PFSK-1 (cell line): ENCODE results near the gene WSCD2.

Experiments used
- FOXP2 ChIP-seq: optimal IDR thresholded peaks from 2 replicates; pipeline ENCODE3; 2011; ENCODE audit warnings: borderline replicate concordance, control low read depth, inconsistent platforms; ENCODE audit not compliant: insufficient read depth; ENCODE audit errors: extremely low read length, extremely low read depth
- POLR2AphosphoS5 ChIP-seq: IDR thresholded peaks from 2 replicates; pipeline ENCODE4 v1.6.1; 2012; ENCODE audit warnings: low read depth, mild to moderate bottlenecking, control low read depth, low read length, moderate library complexity
- SIN3A ChIP-seq: IDR thresholded peaks from 2 replicates; pipeline ENCODE4 v1.6.1; 2012; ENCODE audit warnings: mild to moderate bottlenecking, low read length, moderate library complexity, borderline replicate concordance; ENCODE audit not compliant: insufficient read depth
- TAF1 ChIP-seq: IDR thresholded peaks from 2 replicates; pipeline ENCODE4 v1.6.1; 2012; ENCODE audit warnings: low read length, control low read depth, borderline replicate concordance; ENCODE audit not compliant: insufficient read depth
- TF ChIP-seq, protein P1 (sequence below), 2 experiments: IDR thresholded peaks; 2 replicates each; pipeline versions ENCODE4 v1.6.1 to v1.8.0; 2011 to 2012; ENCODE audit warnings: low read depth in 2 of 2, low read length in 2 of 2, control low read depth in 1 of 2, inconsistent platforms in 1 of 2, mild to moderate bottlenecking in 1 of 2, moderate library complexity in 1 of 2; ENCODE audit not compliant: insufficient read depth in 1 of 2

Gene WSCD2

DNA sequence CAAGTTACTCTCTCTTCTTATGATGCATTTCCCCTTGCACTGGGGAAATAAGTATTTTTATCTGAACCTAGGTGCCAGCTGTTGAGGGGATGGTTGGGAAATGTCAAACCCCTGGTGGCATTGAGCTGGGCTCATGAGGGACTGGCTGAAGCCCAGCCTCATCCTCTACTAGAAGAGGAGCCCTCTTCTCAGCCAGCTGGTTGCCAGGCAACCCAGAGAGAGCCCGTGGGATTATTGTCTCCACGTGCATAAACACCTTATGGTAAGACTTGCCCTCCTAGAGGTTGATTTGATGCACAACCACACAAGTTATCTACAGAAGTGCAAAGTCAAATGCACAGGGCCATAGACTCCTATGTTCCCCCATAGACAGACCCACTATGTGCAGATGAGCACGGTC is 89.8 kb downstream of the WSCD2 start:
- TF ChIP-seq POLR2AphosphoS5: no peak
- no peak for TF ChIP-seq TAF1
- no peak for TF ChIP-seq FOXP2
- no peak for TF ChIP-seq SIN3A
- TF ChIP-seq, protein P1, sequence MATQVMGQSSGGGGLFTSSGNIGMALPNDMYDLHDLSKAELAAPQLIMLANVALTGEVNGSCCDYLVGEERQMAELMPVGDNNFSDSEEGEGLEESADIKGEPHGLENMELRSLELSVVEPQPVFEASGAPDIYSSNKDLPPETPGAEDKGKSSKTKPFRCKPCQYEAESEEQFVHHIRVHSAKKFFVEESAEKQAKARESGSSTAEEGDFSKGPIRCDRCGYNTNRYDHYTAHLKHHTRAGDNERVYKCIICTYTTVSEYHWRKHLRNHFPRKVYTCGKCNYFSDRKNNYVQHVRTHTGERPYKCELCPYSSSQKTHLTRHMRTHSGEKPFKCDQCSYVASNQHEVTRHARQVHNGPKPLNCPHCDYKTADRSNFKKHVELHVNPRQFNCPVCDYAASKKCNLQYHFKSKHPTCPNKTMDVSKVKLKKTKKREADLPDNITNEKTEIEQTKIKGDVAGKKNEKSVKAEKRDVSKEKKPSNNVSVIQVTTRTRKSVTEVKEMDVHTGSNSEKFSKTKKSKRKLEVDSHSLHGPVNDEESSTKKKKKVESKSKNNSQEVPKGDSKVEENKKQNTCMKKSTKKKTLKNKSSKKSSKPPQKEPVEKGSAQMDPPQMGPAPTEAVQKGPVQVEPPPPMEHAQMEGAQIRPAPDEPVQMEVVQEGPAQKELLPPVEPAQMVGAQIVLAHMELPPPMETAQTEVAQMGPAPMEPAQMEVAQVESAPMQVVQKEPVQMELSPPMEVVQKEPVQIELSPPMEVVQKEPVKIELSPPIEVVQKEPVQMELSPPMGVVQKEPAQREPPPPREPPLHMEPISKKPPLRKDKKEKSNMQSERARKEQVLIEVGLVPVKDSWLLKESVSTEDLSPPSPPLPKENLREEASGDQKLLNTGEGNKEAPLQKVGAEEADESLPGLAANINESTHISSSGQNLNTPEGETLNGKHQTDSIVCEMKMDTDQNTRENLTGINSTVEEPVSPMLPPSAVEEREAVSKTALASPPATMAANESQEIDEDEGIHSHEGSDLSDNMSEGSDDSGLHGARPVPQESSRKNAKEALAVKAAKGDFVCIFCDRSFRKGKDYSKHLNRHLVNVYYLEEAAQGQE (IDR thresholded peaks at IDR 0.05; ENCODE audit: insufficient read depth in 1 of 2, low read depth in 2 of 2, low read length in 2 of 2): no peak

DNA sequence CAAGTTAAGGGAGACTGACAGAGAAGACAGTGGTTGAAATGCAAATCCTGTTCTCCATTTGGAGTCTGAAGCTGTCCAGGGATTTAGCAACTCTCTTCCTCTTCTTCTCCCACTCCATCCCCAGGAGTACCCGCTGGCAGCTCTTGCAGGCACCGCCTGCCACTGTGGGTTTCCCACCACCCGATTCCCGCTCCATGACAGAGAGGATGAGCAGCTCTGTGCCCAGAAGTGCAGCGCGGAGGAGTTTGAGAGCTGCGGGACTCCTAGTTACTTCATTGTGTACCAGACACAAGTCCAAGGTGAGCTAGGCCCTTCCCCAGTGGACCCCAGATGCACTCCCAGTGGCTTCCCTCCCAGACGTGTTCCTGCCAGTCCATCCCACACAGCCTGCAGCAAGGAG is 97.8 kb downstream of the WSCD2 start:
- TF ChIP-seq, protein P1 (IDR thresholded peaks at IDR 0.05; ENCODE audit: insufficient read depth in 1 of 2, low read depth in 2 of 2, low read length in 2 of 2): no peak
- TF ChIP-seq FOXP2 (no peak), POLR2AphosphoS5 (no peak), TAF1 (no peak)

DNA sequence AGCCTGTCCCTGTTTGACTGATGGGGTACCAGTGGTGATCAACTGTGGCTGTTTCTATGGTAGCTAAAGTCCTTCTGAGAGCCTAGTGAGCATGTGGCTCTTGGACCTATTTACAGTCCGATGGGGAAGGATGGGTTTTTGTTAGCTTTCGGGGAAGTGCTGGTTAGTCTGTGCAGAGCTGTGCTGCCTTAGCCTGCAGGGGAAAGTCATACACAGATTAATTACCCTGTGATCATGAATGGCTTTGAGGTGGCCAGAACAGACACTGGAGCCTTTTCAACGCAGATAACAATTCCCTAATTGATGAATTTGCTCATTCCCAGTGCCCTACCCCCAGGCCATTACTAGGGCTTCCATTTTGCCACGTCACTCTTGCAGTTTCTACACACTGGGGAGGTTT is 99.7 kb downstream of the WSCD2 start:
- TF ChIP-seq, protein P1 (IDR thresholded peaks at IDR 0.05; ENCODE audit: insufficient read depth in 1 of 2, low read depth in 2 of 2, low read length in 2 of 2): no peak
- no peak for TF ChIP-seq SIN3A
- no peak for TF ChIP-seq TAF1
- TF ChIP-seq FOXP2: no peak
- TF ChIP-seq POLR2AphosphoS5: no peak

DNA sequence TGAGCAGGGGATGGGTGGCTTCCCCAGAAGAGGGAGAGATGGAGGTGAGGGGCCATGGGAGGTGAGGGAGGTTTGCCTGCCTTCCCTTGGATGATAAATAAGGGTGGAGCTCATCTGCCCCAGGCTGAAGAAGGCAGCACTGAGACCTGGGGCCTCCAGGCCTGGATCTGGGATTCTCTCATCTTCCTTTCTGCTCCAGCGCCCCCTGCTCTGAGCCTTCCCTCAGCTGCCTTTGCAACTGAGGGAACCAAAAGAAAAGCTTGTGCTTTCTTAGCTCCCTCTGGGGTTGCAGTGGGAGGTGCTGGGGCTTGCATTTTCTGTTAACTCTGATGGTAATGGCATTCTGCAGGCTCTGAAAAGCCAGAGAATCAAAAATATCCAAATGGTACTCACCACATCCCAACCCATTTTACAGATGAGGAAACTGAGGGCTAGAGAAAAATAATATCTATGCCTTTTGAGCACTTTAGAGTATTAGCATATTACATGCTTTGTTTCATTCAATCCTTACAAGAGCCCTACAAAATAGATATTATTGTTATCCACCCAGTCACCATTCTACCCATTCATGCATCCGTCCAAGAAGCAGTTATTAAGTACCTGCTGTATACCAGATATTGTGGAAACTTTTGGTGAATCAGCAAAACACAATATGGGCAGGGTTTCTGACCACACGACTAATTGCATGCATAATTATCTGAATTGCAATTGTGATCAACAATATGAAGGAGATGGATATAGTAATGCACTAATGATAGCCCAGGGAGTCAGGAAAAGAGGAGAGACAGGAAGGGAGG is 102.2 kb downstream of the WSCD2 start:
- TF ChIP-seq SIN3A: no peak
- no peak for TF ChIP-seq FOXP2
- no peak for TF ChIP-seq TAF1
- TF ChIP-seq, protein P1 (IDR thresholded peaks at IDR 0.05; ENCODE audit: insufficient read depth in 1 of 2, low read depth in 2 of 2, low read length in 2 of 2): no peak
- TF ChIP-seq POLR2AphosphoS5: no peak
